Activated CD4-positive, alpha-beta memory T cell treated with anti-CD3 and anti-CD28 coated beads, Interleukin-2, amount 10 ng/mL, durations not matched to agents 7 days and 5 days (primary cell): Measurements from ENCODE around the gene GPATCH11. TPM values are rescaled to one million over a fixed set of nuclear protein-coding genes. Genes with fewer than 3 reads are reported as not detected.
A peak's percentile ranks its signal among the peaks of the same experiment; 100 is the strongest.

Experiments
- CTCF ChIA-PET: fragments of 350-600 bp; sonication (Branson Sonifier 250); formaldehyde crosslinking; loops from one replicate; lab custom pipeline; 2021; ENCODE audit warnings: antibody characterized with exemption, inconsistent platforms; lab: Charles Lee
- POLR2A ChIA-PET: fragments of 350-600 bp; sonication (Branson Sonifier 250); formaldehyde crosslinking; loops from one replicate; lab custom pipeline; 2021; ENCODE audit warnings: antibody characterized with exemption; lab: Charles Lee
- DNase-seq: peaks from one replicate; pipeline ENCODE4 v3.0.0-alpha.2; 2020
- H3K27ac Mint-ChIP-seq: one replicate; pipeline ENCODE4 v1.8.0; 2021; ENCODE audit warnings: mild to moderate bottlenecking, mixed read lengths
- H3K27me3 Mint-ChIP-seq: one replicate; pipeline ENCODE4 v1.8.0; 2021; ENCODE audit warnings: mixed read lengths
- H3K36me3 Mint-ChIP-seq: one replicate; pipeline ENCODE4 v1.8.0; 2021; ENCODE audit warnings: low read depth, mixed read lengths
- H3K4me1 Mint-ChIP-seq: one replicate; pipeline ENCODE4 v1.8.0; 2021; ENCODE audit warnings: mixed read lengths
- H3K4me3 Mint-ChIP-seq: one replicate; pipeline ENCODE4 v1.8.0; 2021; ENCODE audit warnings: mild to moderate bottlenecking, mixed read lengths
- H3K9me3 Mint-ChIP-seq: one replicate; pipeline ENCODE4 v1.8.0; 2021; ENCODE audit warnings: mixed read lengths
- total RNA-seq, 2 experiments: library from RNA; stranded (reverse); gene quantifications; one replicate each; pipeline ENCODE4 v1.2.3, GENCODE V29; 2021

GPATCH11 gene
- total RNA-seq, 2 experiments from 2014 or later, result 9.0 to 9.2 TPM

DNA sequence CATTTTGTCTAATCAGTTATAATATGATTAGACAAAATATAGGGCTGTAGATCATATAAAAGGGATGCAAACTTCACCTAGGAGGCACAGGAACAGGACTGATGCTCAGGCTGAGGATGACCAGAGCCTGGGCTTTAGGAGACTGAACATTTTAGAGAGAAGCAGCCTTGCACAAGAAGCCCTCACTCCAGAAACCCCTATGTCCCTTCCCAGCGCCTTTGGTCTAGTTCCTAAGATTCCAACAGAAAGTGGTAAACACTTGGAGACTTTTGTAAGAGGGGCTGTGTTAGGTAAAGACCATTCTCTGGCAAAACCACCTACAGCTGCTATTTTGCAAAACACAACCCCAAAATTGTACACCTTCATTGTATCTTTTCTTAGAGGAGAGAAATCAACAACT is 33.2 kb downstream of the GPATCH11 start:
- DNase-seq, result no peak
- POLR2A ChIA-PET, result no interaction called here

DNA sequence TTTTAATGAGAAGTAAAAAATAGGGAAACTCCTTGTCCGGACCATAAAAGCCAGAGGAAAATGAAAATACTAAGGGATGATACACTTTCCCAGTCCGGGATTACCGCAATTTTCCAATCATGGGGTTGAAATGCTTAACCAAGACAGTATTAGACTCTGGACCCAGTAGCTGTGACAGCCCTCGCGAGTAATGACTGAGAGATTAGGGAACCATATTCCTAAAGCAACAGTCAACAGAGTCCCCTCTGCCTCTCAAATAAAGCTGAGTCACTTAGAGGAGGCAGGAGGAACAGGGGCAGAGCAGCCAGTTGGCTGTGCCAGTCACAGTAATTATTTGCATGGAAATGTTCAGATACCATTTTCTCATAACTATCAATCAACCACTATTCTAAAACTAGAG is 34.8 kb downstream of the GPATCH11 start:
- peaks cover 9% of the 10 kb centered on the region for H3K4me1 Mint-ChIP-seq
- no peak for DNase-seq
- no peak overlapping the region for H3K4me3 Mint-ChIP-seq
- ChIA-PET POLR2A (no interaction called here), CTCF (no interaction called here)
- no peak overlapping the region for H3K27ac Mint-ChIP-seq
- H3K36me3 Mint-ChIP-seq, result peaks cover 71% of the 10 kb centered on the region
- no peaks in the 10 kb centered on the region for H3K27me3 Mint-ChIP-seq
- H3K9me3 Mint-ChIP-seq, result no peaks in the 10 kb centered on the region

More for the DNA sequence above, 33.2 kb downstream of the GPATCH11 start:
- CTCF ChIA-PET, result interaction anchor here (0.7 to 1.0 kb wide), 2 partner anchors 24 to 554 kb away, joined by 3 to 4 read pairs; partner anchors contain the start of gene CDC42EP3
- Mint-ChIP-seq H3K27me3 (no peaks in the 10 kb centered on the region), H3K4me1 (peaks cover 9% of the 10 kb centered on the region), H3K27ac (no peak overlapping the region), H3K4me3 (no peak overlapping the region), H3K9me3 (no peaks in the 10 kb centered on the region), H3K36me3 (peaks cover 71% of the 10 kb centered on the region)

DNA sequence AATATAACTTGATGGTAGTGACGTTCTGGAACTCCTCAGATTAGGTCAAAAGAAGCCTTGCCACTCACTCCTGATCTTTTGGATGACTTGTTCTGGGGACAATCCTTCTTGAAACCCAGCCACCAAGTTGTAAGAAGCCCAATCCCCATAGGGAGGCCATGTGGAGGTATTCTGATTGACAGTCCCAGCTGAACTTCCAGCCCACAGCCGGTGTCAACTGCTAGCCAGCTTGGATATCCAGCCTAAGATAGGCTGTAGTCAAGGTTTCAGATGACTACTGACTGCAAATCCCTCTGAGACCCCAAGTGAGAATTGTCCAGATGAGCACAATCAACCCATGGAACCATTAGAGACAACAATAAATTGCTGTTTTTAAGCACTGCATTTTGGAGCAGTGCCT is 41.1 kb downstream of the GPATCH11 start:
- Mint-ChIP-seq H3K36me3 (peaks cover 79% of the 10 kb centered on the region), H3K4me3 (no peak overlapping the region), H3K9me3 (no peaks in the 10 kb centered on the region), H3K27me3 (no peaks in the 10 kb centered on the region), H3K4me1 (peaks cover 11% of the 10 kb centered on the region), H3K27ac (no peak overlapping the region)
- DNase-seq, result no peak
- CTCF ChIA-PET, result interaction anchor here (1.3 kb wide), 1 partner anchor 10 kb away, joined by 3 read pairs; no protein-coding TSS in a partner anchor
- POLR2A ChIA-PET, result interaction anchor here (0.9 kb wide), 1 partner anchor 24 kb away, joined by 3 read pairs; no protein-coding TSS in a partner anchor

DNA sequence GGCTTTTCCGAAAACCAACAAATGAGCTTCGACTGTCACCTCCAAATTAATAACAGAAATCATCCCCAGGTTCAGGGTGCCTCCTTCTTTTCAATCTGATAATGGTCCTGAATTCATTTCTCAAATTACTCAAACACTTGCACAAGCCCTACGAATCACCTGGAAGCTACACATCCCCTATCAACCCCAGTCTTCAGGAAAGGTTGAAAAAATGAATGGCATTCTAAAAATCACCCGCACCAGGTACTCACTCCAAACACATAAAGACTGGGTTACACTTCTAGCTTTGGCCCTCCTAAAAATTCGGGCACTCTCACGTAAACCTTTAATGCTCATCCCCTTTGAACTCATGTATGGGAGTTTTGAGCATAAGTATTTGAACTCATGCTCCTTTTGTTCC is 48.6 kb downstream of the GPATCH11 start:
- no peak for DNase-seq
- H3K9me3 Mint-ChIP-seq, result no peaks in the 10 kb centered on the region
- peaks cover 6% of the 10 kb centered on the region for H3K4me1 Mint-ChIP-seq
- H3K27ac Mint-ChIP-seq, result no peak overlapping the region
- CTCF ChIA-PET, result interaction anchor here (0.9 kb wide), 1 partner anchor 12 kb away, joined by 4 read pairs; no protein-coding TSS in a partner anchor
- H3K4me3 Mint-ChIP-seq, result no peak overlapping the region
- POLR2A ChIA-PET, result interaction anchor here (1.0 to 1.5 kb wide), 2 partner anchors 13 to 17 kb away, joined by 3 to 4 read pairs; no protein-coding TSS in a partner anchor
- peaks cover 62% of the 10 kb centered on the region for H3K36me3 Mint-ChIP-seq
- no peaks in the 10 kb centered on the region for H3K27me3 Mint-ChIP-seq

DNA sequence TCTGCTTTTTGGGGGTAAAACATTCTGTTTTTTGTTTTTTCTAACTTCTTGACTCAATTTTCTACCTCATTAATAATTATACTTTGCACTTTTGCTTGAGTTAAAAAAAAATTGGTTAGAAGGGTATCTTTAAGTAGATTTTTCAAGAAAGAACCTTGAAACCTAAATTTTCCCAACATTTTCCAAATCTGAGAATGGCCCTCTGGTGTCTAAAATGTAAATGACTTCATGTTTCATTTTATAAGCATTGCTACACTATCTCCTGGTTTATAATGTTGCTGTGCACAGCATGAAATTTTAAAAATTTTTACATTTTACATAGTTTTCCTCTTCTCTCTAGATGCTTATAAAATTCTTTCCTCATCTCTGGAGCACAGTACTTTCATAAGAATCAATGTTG is 58.2 kb downstream of the GPATCH11 start:
- Mint-ChIP-seq H3K36me3 (peaks cover 66% of the 10 kb centered on the region), H3K9me3 (no peaks in the 10 kb centered on the region), H3K27me3 (no peaks in the 10 kb centered on the region), H3K4me3 (no peak overlapping the region), H3K4me1 (peaks cover 4% of the 10 kb centered on the region), H3K27ac (no peak overlapping the region)
- ChIA-PET POLR2A (no interaction called here), CTCF (no interaction called here)
- DNase-seq, result no peak

DNA sequence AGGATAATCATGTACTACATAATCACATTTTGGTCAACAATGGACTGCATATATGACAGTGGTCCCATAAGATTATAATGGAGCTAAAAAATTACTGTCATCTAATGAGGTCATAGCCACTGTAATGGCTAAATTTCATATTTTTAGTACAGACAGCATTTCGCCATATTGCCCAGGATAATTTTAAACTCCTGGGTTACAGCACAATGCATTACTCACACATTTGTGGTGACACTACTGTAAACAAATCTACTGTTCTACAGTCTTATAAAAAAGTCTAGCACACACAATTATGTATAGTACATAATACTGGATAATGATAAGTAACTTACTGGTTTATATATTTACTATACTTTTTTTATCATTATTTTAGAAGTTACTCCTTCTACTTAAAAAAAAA is 59.7 kb downstream of the GPATCH11 start:
- ChIA-PET CTCF (no interaction called here), POLR2A (interaction anchor here (3.1 kb wide), 1 partner anchor 12 kb away, joined by 18 read pairs; the partner anchor contains the start of gene EIF2AK2)
- H3K27me3 Mint-ChIP-seq, result no peaks in the 10 kb centered on the region

DNA sequence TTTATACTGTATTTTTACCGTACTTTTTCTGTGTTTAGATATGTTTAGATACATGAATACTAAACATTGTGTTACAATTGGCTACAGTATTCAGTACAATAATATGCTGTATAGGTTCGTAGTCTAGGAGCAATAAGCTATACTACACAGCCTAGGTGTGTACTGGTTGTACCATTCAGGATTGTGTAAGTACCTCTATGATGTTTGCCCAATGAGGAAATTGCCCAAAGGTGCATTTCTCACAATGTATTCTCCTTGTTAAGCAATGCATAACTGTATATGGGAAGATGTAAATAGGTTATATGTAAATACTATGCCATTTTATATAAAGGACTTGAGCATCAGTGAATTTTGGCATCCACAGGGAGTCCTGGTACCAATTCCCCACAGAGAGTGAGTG is 61.7 kb downstream of the GPATCH11 start:
- Mint-ChIP-seq H3K36me3 (peaks cover 67% of the 10 kb centered on the region), H3K9me3 (no peaks in the 10 kb centered on the region), H3K27ac (no peak overlapping the region), H3K4me3 (no peak overlapping the region), H3K4me1 (peaks cover 32% of the 10 kb centered on the region), H3K27me3 (no peaks in the 10 kb centered on the region)
- DNase-seq, result no peak
- ChIA-PET CTCF (no interaction called here), POLR2A (interaction anchor here (1.3 to 3.1 kb wide), 3 partner anchors 10 to 51 kb away, joined by 3 to 18 read pairs (median 4); partner anchors contain the start of gene EIF2AK2)

More for the DNA sequence above, 59.7 kb downstream of the GPATCH11 start:
- no peaks in the 10 kb centered on the region for H3K9me3 Mint-ChIP-seq
- H3K4me1 Mint-ChIP-seq, result peaks cover 12% of the 10 kb centered on the region
- no peak for DNase-seq
- H3K36me3 Mint-ChIP-seq, result peaks cover 70% of the 10 kb centered on the region
- no peak overlapping the region for H3K4me3 Mint-ChIP-seq
- no peak overlapping the region for H3K27ac Mint-ChIP-seq

DNA sequence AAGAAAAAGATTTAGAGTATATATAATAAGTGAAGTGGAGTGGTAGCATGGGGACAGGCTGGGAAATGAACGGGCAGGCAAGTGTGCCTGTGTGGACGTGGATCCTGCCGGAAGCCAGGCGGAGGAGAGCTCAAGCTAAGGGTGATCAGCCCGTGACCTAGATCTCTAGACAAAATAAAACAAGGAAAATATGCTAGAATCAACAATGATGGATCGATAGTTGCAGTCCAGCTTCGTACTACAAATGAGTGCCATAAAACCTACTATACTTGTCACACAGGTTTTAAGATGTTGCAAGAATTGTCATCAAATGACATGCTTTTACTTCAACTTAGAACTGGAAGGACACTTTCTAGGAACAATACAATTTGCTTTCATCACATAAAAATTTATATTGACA is 64.0 kb downstream of the GPATCH11 start:
- CTCF ChIA-PET, result no interaction called here
- peaks cover 74% of the 10 kb centered on the region for H3K36me3 Mint-ChIP-seq
- peak overlapping the region; percentile 48 for H3K27ac Mint-ChIP-seq
- H3K4me1 Mint-ChIP-seq, result peaks cover 51% of the 10 kb centered on the region
- POLR2A ChIA-PET, result interaction anchor here (0.6 to 1.1 kb wide), 2 partner anchors 9 to 11 kb away, joined by 4 read pairs; partner anchors contain the start of gene EIF2AK2
- peaks cover under 1% of the 10 kb centered on the region for H3K9me3 Mint-ChIP-seq
- DNase-seq, result no peak
- no peaks in the 10 kb centered on the region for H3K27me3 Mint-ChIP-seq
- H3K4me3 Mint-ChIP-seq, result no peak overlapping the region

Other genes starting within 250 kb of the GPATCH11 start
- gene STRN, start 118.0 kb upstream of the GPATCH11 start, total RNA-seq, result 10 to 100 TPM; 33.7 to 34.4 TPM
- gene HEATR5B, start 146 bp upstream of the GPATCH11 start, total RNA-seq, result 10 to 100 TPM; 18.3 to 19.3 TPM
- 100 to 1,000 TPM; 136 to 142 TPM for gene EIF2AK2, start 72.5 kb downstream of the GPATCH11 start, total RNA-seq
- gene SULT6B1, start 104.2 kb downstream of the GPATCH11 start, total RNA-seq, result not detected
- 10 to 100 TPM; 32.9 to 36.3 TPM for gene CEBPZOS, start 112.0 kb downstream of the GPATCH11 start, total RNA-seq
- gene CEBPZ, start 147.1 kb downstream of the GPATCH11 start, total RNA-seq, result 10 to 100 TPM; 42.7 to 43.7 TPM
- gene NDUFAF7, start 147.1 kb downstream of the GPATCH11 start, total RNA-seq, result 10 to 100 TPM; 17.7 to 19.4 TPM
- 10 to 100 TPM; 19.3 to 20.6 TPM for gene PRKD3, start 240.3 kb downstream of the GPATCH11 start, total RNA-seq